ENCODE measurements around the gene SCN4B.
A peak's percentile ranks its signal among the peaks of the same experiment; 100 is the strongest.

Gene SCN4B

GRCh38 chr11:118174006-118174567 is 21.5 kb upstream of the SCN4B start:
- no peak for DNase-seq (ENCODE audit: low spot score)

DNA sequence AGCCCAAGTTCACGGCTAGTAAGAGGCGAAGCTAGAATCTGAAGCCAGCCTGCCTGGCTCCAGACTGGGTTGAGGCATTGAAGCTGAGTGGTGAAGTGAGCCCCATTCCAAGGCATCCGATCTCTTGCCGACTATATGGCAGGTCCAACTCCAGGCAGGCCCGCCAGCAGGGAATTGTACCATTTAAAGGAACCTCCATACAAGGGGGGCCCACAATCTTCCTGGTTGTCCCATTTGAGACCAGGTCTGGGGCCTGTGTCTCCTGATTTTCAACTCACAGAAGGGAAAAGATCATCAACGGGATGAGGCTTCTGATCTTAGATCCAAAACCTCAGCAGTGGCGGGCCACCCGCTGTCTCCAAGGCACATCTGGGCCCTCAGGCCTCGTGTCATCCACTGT is 19.7 kb upstream of the SCN4B start:
- no peak for DNase-seq (ENCODE audit: low spot score)

- DNase-seq (ENCODE audit: low spot score) = peak; percentile 87
Measured at GRCh38 chr11:118171269-118172062, 18.8 kb upstream of the SCN4B start.

DNA sequence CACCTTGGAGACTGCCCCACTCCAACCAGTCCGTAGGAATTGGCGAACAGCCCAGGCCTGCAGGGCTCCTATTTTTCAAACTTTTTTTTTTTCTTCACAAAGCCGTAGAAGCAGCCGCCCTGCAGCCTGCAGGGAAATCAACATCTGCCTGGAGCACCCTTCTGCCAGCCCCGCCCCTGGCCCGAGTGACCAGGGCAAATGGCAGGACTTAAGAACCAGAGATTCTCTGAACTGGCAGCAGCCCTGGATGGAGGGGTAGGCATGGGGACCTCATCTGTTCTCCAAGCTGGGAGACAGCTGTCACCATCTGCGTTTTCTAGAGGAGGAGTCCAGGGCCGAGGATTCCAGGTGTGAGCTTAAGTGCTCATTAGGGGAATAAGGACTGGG is 18.3 kb upstream of the SCN4B start:
- no peak for DNase-seq (ENCODE audit: low spot score)

DNA sequence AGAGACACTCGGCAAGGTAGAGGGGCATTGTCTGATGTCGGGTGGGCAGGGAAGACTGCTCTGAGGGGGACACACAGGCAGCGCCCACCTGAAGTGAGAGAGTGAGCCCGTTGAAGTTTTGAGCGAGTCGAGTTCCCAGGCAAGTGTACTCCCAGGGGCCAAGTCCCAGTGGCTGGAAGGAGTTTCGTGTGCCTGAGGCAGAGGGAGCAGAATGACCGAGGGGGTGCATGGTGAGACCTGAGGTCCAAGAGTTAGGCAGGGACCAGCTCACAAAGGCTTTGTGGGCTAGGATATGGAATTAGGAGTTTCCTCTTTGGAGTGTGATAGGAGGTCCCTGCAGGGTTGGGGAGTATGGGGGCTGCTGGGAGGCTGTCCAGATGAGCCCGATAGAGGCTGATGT is 17.6 kb upstream of the SCN4B start:
- DNase-seq (ENCODE audit: low spot score) = no peak

GRCh38 chr11:118169300-118170140 is 16.9 kb upstream of the SCN4B start:
- no peak for DNase-seq (ENCODE audit: low spot score)

GRCh38 chr11:118168751-118169150 is 16.1 kb upstream of the SCN4B start:
- no peak for DNase-seq (ENCODE audit: low spot score)

DNA sequence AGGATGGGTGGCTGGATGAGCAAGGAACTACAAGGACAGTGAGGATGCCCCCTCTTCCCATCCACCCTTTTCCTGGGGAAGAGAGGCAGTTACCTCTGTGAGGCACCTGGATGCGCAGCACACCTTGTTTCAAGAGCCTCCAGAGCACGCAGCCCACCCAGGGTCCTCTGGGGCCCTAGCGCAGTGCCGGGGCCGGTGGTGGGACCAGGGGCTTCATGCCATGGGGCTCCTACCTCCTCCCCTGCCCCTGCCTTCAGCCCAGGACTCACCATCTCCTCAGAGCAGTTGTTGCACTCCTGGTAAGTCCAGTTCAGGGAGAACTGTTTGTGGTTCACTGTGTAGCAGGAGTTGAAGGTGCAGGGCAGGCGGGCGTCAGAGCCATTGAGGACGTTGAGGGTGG is 15.7 kb upstream of the SCN4B start:
- DNase-seq (ENCODE audit: low spot score) = no peak

DNA sequence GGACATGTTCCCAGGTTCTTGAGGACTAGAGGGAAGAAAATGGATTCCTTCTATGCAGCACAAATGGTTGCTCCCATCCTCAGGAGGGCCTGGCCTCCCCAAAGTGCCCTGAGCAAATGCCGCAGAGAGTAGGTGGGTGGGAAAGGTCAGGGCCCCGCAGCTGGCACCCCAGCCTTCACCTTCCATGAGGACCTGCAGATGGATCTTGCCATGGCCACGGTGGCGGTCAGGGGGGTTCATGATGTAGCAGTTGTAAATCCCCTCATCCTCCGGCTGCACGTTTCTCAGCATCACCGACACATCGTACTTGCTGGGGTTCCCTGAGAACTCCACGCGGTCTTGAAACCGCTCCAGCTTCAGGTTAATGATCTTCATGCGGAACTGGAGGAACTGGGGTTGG is 15.3 kb upstream of the SCN4B start:
- DNase-seq (ENCODE audit: low spot score) = no peak

DNA sequence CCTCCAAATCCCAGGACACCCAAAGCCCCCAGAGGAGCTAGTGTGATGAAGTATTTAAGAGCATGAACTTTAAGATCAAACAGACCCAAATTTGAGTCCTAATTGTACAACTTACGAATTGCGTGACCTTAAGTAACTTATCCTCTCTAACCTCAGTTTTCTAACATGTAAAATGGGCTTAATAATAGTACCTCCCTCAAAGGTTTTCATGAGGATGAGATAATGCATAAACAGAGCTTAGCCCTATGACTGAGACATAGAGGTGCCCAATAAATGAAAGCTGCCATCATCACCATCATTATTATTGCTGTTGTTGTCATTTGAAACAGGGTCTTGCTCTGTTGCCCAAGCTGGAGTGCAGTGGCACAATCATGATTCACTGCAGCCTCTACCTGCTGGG is 14.6 kb upstream of the SCN4B start:
- DNase-seq (ENCODE audit: low spot score) = no peak

- DNase-seq (ENCODE audit: low spot score) = no peak
Measured at GRCh38 chr11:118166641-118167040, 14.0 kb upstream of the SCN4B start.

- no peak for DNase-seq (ENCODE audit: low spot score)
Measured at GRCh38 chr11:118164885-118165284, 12.3 kb upstream of the SCN4B start.

DNA sequence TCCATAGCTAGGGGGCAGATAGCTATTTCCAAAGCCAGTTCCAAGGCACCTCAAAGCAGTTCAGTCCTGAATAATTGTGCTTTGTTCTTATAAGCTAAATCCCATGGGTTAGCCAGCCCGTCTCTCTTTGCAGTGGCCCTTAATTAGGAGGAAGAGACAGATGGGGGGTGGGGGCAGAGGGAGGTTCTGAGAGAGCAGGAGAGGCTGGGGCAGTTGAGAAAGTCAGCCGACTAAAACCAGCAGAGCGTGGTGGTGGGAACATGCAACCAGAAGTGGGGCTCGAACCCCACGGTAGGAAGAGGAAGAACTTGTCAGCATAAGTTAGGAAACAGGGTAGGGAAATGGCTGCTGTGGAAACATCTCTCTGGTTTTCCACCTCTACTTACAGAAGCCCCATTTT is 10.9 kb upstream of the SCN4B start:
- DNase-seq (ENCODE audit: low spot score) = no peak

- DNase-seq (ENCODE audit: low spot score) = no peak
Measured at GRCh38 chr11:118162846-118163245, 10.2 kb upstream of the SCN4B start.

DNA sequence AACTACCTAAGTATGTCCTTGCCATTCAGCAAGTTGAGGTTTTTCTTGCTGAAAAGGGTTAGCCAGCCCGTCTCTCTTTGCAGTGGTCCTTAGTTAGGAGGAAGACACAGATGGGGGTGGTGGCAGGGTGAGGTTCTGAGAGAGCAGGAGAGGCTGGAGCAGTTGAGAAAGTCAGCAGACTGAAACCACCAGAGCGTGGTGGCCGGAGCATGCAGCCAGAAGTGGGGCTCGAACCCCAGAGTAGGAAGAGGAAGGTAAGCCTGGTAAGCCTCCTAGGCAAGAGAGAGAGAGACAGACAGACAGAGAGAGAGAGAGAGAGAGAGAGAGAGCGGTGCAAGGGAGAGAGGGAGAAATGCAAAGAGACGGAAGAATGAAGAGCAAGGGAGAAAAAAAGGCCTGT is 9.2 kb upstream of the SCN4B start:
- no peak for DNase-seq (ENCODE audit: low spot score)

DNA sequence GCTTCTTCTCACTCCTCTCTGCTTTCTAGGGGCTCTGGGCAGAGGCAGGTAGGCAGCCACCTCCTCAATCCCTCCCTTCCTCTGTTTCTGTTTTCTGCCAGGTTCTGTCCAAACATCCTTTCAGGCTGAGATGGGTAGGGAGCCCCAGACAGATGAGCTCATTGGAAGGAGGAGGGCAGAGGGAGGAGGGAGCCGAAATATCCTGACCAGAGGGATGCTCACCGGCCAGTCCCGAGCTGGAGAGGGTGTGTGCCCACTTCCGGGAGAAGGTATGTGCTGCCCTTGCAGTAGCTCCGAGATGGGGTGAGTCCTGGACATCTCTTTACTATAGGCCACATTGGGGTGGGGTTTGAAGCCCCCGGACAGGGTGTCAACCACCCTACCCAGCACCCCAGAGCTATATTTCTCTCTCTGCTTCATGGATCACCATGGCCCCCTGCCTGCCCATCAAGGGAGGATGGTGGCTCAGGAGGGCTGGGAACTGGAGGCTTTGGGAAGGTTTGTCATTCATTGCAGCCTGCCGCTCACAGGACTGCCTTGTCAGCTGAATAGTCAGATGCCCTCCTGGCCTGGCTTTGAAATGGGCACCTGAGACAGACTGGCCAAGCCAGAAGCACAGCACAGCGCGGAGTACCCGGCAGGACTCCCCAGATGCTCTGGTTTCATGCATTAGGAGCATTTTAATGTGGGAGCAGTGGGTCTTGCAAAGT is 4.7 kb upstream of the SCN4B start:
- no peak for DNase-seq (ENCODE audit: low spot score)

DNA sequence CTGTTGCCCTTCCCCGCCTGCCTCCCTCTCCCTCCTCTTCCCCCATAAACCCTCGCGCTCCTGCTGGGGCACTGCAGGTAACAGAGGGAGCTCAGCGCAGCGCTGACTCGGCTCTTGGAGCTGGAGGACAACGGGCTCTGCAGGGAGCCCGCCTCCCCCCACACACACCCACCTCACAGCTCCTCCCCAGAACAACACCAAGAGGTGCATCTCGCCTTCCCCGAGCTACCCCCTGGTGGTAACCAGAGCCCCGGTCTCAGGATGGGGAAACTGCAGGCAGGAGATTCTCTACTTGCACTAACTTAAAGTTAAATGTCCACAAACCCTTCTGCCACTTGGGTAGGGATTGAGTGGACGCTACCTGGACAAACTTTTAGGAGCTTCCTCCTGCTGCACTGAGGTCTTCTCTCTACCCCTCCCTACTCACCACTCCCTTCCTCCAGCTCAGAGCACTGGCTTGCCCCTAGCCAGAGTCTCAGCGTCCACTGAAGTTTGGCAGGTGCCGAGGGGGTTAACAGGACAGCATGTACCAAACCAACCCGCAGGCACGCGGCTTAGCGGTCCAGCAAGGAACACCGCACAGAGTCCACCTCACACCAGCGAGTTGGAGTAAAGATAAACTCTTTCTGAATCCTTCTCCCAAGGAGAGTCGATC is 4.0 kb upstream of the SCN4B start:
- DNase-seq (ENCODE audit: low spot score) = no peak

- no peak for DNase-seq (ENCODE audit: low spot score)
Measured at GRCh38 chr11:118155776-118156530, 3.3 kb upstream of the SCN4B start.

DNA sequence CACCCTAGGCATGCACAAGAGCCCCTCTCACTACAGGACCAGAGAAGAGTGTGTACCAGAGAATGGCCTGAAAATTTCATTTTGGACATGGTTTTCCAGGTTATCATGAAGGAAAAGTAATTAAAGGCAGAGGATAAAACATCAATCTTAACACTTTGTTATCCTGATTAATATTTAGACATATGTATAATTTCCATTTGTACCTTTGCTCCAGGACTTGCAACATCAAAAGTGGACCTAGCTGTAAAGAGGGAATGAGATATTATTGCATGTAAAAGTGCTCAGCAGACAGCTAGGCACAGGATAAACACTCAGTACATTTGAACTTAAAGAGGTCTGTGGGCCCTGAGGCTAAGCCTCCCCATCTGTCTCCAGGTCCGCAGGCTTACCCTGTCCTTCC is 2.0 kb upstream of the SCN4B start:
- DNase-seq (ENCODE audit: low spot score) = no peak

- no peak for DNase-seq (ENCODE audit: low spot score)
Measured at GRCh38 chr11:118153976-118154375, 1.4 kb upstream of the SCN4B start.

DNA sequence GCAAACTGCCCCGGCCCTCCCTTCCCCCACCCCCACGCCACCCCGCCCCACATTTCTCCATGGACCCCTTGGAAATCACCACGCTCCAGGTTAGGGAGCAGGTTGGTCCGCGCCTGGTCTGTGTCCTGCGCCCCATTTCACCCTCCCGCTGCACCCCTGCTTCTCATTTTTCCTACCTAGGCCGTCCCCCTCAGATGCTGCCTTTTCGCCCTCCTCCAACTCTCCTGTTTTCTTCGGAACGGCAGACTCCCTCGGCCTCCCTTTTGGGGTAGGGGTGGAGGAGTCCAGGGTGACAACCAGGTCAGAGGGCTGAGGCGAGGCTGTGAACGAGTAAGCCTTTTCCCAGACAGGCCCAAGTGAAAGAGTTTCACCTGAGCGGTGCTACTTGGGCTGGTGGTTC is 893 bp upstream of the SCN4B start:
- DNase-seq (ENCODE audit: low spot score) = no peak

All from cerebellar cortex (tissue), 1 donor.